K562 (cell line): ENCODE results near the gene TMC5. TPM values are rescaled to one million over a fixed set of nuclear protein-coding genes. Genes with fewer than 3 reads are reported as not detected.

Experiments
- ATAC-seq: fragments of 200-7000 bp; cut with Tn5 transposase; 3 replicates; pipeline ENCODE4 v1.9.1; 2020; ENCODE audit warnings: moderate library complexity
- BruUV-seq: library from RNA; stranded (reverse); fragments of 400-500 nt; replicated peaks from 2 replicates; lab custom pipeline; 2021; lab: Mats Ljungman, UMichigan
- CTCF ChIA-PET: fragments of 300-600 bp; formaldehyde crosslinking; extraction: SDS; loops from one replicate; lab custom pipeline; 2021; ENCODE audit warnings: low intra/inter-chr PET ratio; lab: Yijun Ruan, JAX
- POLR2A ChIA-PET: fragments of 300-600, 350-650 bp; sonication (Branson Sonifier 250); formaldehyde crosslinking; extraction: SDS; loops from one replicate; lab custom pipeline; 2021; ENCODE audit warnings: antibody characterized with exemption, inconsistent platforms; lab: Yijun Ruan, JAX
- DNase-seq, 4 experiments: peaks; one replicate each; pipeline versions ENCODE4 v3.0.0 to v3.0.0-alpha.2; 2011 to 2018; ENCODE audit warnings: low spot score in 3 of 4, mixed read lengths in 3 of 4; ENCODE audit errors: extremely low read depth in 1 of 4
- FAIRE-seq: peaks from 2 replicates; lab custom pipeline; 2011; peaks lifted over from hg19 to GRCh38; lab: Jason Lieb, UNC
- H2AFZ ChIP-seq: 2 replicates; pipeline ENCODE4 v1.6.0; 2011; ENCODE audit warnings: low read depth, low read length, control low read depth, inconsistent platforms
- H3K27ac ChIP-seq: fragments of 200-600 bp; 3 replicates; pipeline ENCODE4 v1.8.0; 2011; ENCODE audit warnings: low read depth, mild to moderate bottlenecking, control low read depth, inconsistent platforms, low read length, moderate library complexity, mixed read lengths; ENCODE audit errors: extremely low read depth
- H3K27me3 ChIP-seq, 2 experiments: fragments of 300-600 bp in 1 of 2; 2 replicates in 1 of 2; 3 replicates in 1 of 2; pipeline versions ENCODE4 v1.6.0 to v1.8.0; 2011; ENCODE audit warnings: inconsistent platforms in 2 of 2, low read length in 2 of 2, mild to moderate bottlenecking in 1 of 2, mixed read lengths in 1 of 2, moderate library complexity in 1 of 2; ENCODE audit not compliant: control insufficient read depth in 2 of 2, insufficient read depth in 2 of 2
- H3K36me3 ChIP-seq: fragments of 300-600 bp; 3 replicates; pipeline ENCODE4 v1.8.0; 2011; ENCODE audit warnings: mild to moderate bottlenecking, low read length, inconsistent platforms; ENCODE audit not compliant: control insufficient read depth, insufficient read depth
- H3K4me1 ChIP-seq, 2 experiments: fragments of 200-600 bp in 1 of 2; replicated peaks in 1 of 2; 2 replicates in 1 of 2; 3 replicates in 1 of 2; pipeline versions ENCODE4 v1.5.1 to v1.8.0; 2011; ENCODE audit warnings: inconsistent platforms in 2 of 2, low read length in 2 of 2, mild to moderate bottlenecking in 1 of 2, mixed read lengths in 1 of 2, moderate library complexity in 1 of 2; ENCODE audit not compliant: control insufficient read depth in 2 of 2, insufficient read depth in 2 of 2
- H3K4me2 ChIP-seq: 2 replicates; pipeline ENCODE4 v1.6.1; 2011; ENCODE audit warnings: low read length, control low read depth, inconsistent platforms, mixed read lengths; ENCODE audit not compliant: insufficient read depth
- H3K4me3 ChIP-seq: fragments of 200-600 bp; sonication (generic), shearing (Covaris generic); 2 replicates; pipeline ENCODE4 v1.5.1; 2016; ENCODE audit warnings: control low read depth, inconsistent platforms
- H3K79me2 ChIP-seq: fragments of 200-600 bp; 3 replicates; pipeline ENCODE4 v1.8.0; 2011; ENCODE audit warnings: low read length, inconsistent platforms; ENCODE audit not compliant: control insufficient read depth, insufficient read depth
- H3K9ac ChIP-seq, 2 experiments: 2 replicates each; pipeline versions ENCODE4 v1.6.0 to v1.6.1; 2011; ENCODE audit warnings: low read depth in 2 of 2, low read length in 2 of 2, control low read depth in 1 of 2, inconsistent platforms in 1 of 2, mild to moderate bottlenecking in 1 of 2, mixed read lengths in 1 of 2; ENCODE audit not compliant: insufficient read depth in 1 of 2
- H3K9me1 ChIP-seq: one replicate; pipeline ENCODE4 v1.6.0; 2011; ENCODE audit warnings: inconsistent platforms, mild to moderate bottlenecking, low read length, moderate library complexity; ENCODE audit not compliant: control insufficient read depth, insufficient read depth
- H3K9me3 ChIP-seq: replicated peaks from 2 replicates; pipeline ENCODE4 v1.5.1; 2011; ENCODE audit warnings: low read depth, low read length, inconsistent platforms; ENCODE audit not compliant: control insufficient read depth, insufficient read depth
- H4K20me1 ChIP-seq: replicated peaks from 2 replicates; pipeline ENCODE4 v1.6.1; 2011; ENCODE audit warnings: low read length, inconsistent platforms, mixed read lengths; ENCODE audit not compliant: control insufficient read depth, insufficient read depth
- HNRNPK ChIP-seq: fragments of 200-400 bp; formaldehyde crosslinking; IDR thresholded peaks from one replicate; pipeline ENCODE4 v1.6.1; 2018; ENCODE audit warnings: mild to moderate bottlenecking, low read depth, low read length; ENCODE audit not compliant: poor library complexity, severe bottlenecking
- MAFK ChIP-seq: IDR thresholded peaks from 2 replicates; pipeline ENCODE4 v1.6.1; 2011; ENCODE audit warnings: low read length, improper control_type of control experiment
- REST ChIP-seq, 2 experiments: fragments of 450-650 bp; formaldehyde crosslinking in 1 of 2; IDR thresholded peaks; 2 replicates each; pipeline versions ENCODE4 v1.4.0 to v1.6.1; 2014 to 2020; ENCODE audit warnings: mild to moderate bottlenecking in 2 of 2, borderline replicate concordance in 1 of 2, low read depth in 1 of 2
- SNAPC5 ChIP-seq: fragments of 250-450 bp; sonication (Bioruptor Pico); IDR thresholded peaks from 2 replicates; pipeline ENCODE4 v1.8.0; 2021; ENCODE audit warnings: moderate library complexity, mild to moderate bottlenecking, inconsistent platforms
- ZBTB33 ChIP-seq: sonication (generic); formaldehyde crosslinking; IDR thresholded peaks from 2 replicates; pipeline ENCODE4 v1.8.1; 2023; ENCODE audit warnings: mild to moderate bottlenecking, missing genetic modification reagents
- ZNF146 ChIP-seq: IDR thresholded peaks from one replicate; pipeline ENCODE4 v1.6.1; 2018; ENCODE audit warnings: missing compliant biosample characterization; ENCODE audit not compliant: unreplicated experiment
- ZNF217 ChIP-seq: sonication (generic); formaldehyde crosslinking; IDR thresholded peaks from 2 replicates; pipeline ENCODE4 v1.8.0; 2022; ENCODE audit warnings: mild to moderate bottlenecking, missing genetic modification reagents
- ZNF3 ChIP-seq: fragments of 250-450 bp; sonication (Bioruptor Pico); IDR thresholded peaks from 2 replicates; pipeline ENCODE4 v1.5.0; 2021; ENCODE audit warnings: mild to moderate bottlenecking, moderate library complexity
- ZNF445 ChIP-seq: fragments of 250-450 bp; sonication (Bioruptor Pico); IDR thresholded peaks from 2 replicates; pipeline ENCODE4 v1.4.0; 2020; ENCODE audit warnings: low read depth, mild to moderate bottlenecking, moderate library complexity
- ZNF561 ChIP-seq: fragments of 450-650 bp; formaldehyde crosslinking; conservative IDR thresholded peaks from 2 replicates; pipeline ENCODE4 v1.4.0; 2020; ENCODE audit warnings: mild to moderate bottlenecking, moderate library complexity
- WGBS: fragments of 100-300 bp; shearing (Covaris generic); methylation state at CpG from one replicate; pipeline ENCODE4 v1.1.6; 2016; ENCODE audit warnings: low coverage, mixed read lengths; ENCODE audit not compliant: insufficient coverage; ENCODE audit errors: missing lambda C conversion rate; 5-methylcytosine and 5-hydroxymethylcytosine counted together
- in situ Hi-C: fragments of 300-500 bp; cut with MboI; formaldehyde crosslinking; loops from 4 replicates; pipeline ENCODE4 v1.15.0; 2018; ENCODE audit warnings: inconsistent platforms, mixed read lengths
- intact Hi-C: fragments of 100-400 bp; cut with micrococcal nuclease; formaldehyde crosslinking; loops from 2 replicates; pipeline ENCODE4 v1.14.2; 2022
- polyA plus RNA-seq, 8 experiments: library from polyadenylated mRNA; depleted of rRNA in 4 of 8; stranded (reverse) in 5 of 8; unstranded in 3 of 8; fragments of >200 nt; fragmentation: Nextera tagmentation in 2 of 8; fragmentation: Illumina TruSeq in 1 of 8; extraction: Ambion mirVana in 2 of 8; extraction: Trizol in 1 of 8; gene quantifications; 2 replicates each; pipeline versions ENCODE4 v1.2.1 to v1.2.3, GENCODE V29; 2011 to 2014; ENCODE audit warnings: inconsistent platforms in 1 of 8, missing spikeins in 1 of 8
- total RNA-seq, 7 experiments: library from RNA; depleted of rRNA in 6 of 7; stranded (reverse); fragments of >200 nt in 6 of 7; fragmentation: Illumina TruSeq in 2 of 7; extraction: Trizol in 2 of 7; gene quantifications; 2 replicates each; pipeline versions ENCODE4 v1.2.1 to v1.2.3, GENCODE V29; 2011 to 2021; ENCODE audit warnings: low replicate concordance in 1 of 7
- TF ChIP-seq, protein P1 (sequence below): sonication (generic); formaldehyde crosslinking; IDR thresholded peaks from 2 replicates; pipeline ENCODE4 v1.8.0; 2023; ENCODE audit warnings: mild to moderate bottlenecking, missing genetic modification reagents

TMC5 gene
- total and polyA plus RNA-seq, 9 of the 15 experiments (the other 6 are each of a cell fraction or from before 2014, with no cell fraction given), result 0.83 to 2.6 (median 1.6) TPM

DNA sequence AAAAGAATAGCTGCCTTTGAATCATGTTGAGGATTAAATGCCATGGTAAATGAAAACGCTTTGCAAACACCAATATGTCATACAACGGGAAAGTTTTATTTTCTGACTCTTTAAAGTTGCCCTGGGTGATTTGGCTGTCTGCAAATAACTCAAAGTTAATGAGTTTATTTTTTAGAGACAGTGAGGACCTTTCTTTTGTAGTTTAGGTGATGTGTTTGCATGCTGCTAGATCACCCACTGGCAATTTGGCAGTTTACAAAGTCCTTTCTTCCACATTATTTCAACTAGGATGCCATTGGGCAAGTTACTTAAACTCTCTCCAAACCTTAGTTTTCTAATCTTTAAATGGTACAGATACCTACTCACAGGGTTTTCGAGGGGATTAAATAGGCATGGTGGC lies 66.4 kb downstream of the TMC5 start:
- in situ Hi-C loops, result no loop called here
- TF ChIP-seq ZNF445 (CRISPR knock-in tag) (no peak), MAFK (no peak), ZNF3 (CRISPR knock-in tag) (no peak), ZNF146 (CRISPR knock-in tag) (no peak), ZNF217 (CRISPR knock-in tag) (no peak), REST (IDR thresholded peaks at IDR 0.05; ENCODE audit: borderline replicate concordance) (no peak), REST (CRISPR knock-in tag; IDR thresholded peaks at IDR 0.05; ENCODE audit: low read depth) (no peak), ZBTB33 (CRISPR knock-in tag) (no peak), ZNF561 (CRISPR knock-in tag) (no peak), SNAPC5 (CRISPR knock-in tag) (no peak), HNRNPK (no peak)
- TF ChIP-seq, protein P1, sequence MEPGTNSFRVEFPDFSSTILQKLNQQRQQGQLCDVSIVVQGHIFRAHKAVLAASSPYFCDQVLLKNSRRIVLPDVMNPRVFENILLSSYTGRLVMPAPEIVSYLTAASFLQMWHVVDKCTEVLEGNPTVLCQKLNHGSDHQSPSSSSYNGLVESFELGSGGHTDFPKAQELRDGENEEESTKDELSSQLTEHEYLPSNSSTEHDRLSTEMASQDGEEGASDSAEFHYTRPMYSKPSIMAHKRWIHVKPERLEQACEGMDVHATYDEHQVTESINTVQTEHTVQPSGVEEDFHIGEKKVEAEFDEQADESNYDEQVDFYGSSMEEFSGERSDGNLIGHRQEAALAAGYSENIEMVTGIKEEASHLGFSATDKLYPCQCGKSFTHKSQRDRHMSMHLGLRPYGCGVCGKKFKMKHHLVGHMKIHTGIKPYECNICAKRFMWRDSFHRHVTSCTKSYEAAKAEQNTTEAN (CRISPR knock-in tag), result no peak

More for the DNA sequence above, 66.4 kb downstream of the TMC5 start:
- no peaks in the 10 kb centered on the region for H3K9me3 ChIP-seq
- no peaks in the 10 kb centered on the region; the same call in 2 of the 3 replicates for H3K36me3 ChIP-seq
- ChIA-PET POLR2A (no interaction called here), CTCF (no interaction called here)
- no peak for DNase-seq
- intact Hi-C loops, result loop anchor here (10.0 kb wide), 1 partner anchor 89 kb away; no protein-coding TSS in a partner anchor
- no peak overlapping the region for H2AFZ ChIP-seq
- no peak for ATAC-seq
- H3K79me2 ChIP-seq, result peaks cover 7% of the 10 kb centered on the region; the same call in 1 of the 3 replicates
- H3K4me3 ChIP-seq, result no peak overlapping the region
- no peak overlapping the region for H3K27ac ChIP-seq
- FAIRE-seq, result no peak
- WGBS, result 78% methylated on average over 3 of the region's 3 CpGs
- no peaks in the 10 kb centered on the region for H3K9me1 ChIP-seq
- no peak overlapping the region for H3K4me2 ChIP-seq
- H3K27me3 ChIP-seq, result no peaks in the 10 kb centered on the region
- H4K20me1 ChIP-seq, result no peaks in the 10 kb centered on the region
- H3K9ac ChIP-seq, result no peak overlapping the region
- no TSS peak for BruUV-seq
- H3K4me1 ChIP-seq, result peaks cover 29 to 35% of the 10 kb centered on the region in 2 experiments
